Thoracic aorta (tissue), 2 donors: Measurements from ENCODE around the gene RNASE7. TPM values are rescaled to one million over a fixed set of nuclear protein-coding genes. Genes with fewer than 3 reads are reported as not detected.

Source experiments
- ATAC-seq: fragments of 150-250 bp; one replicate; pipeline ENCODE4 v1.8.0; 2017; ENCODE audit warnings: low read depth; ENCODE audit not compliant: insufficient number of reproducible peaks, low FRiP score
- DNase-seq: peaks from one replicate; pipeline ENCODE4 v3.0.0-alpha.2; 2020; ENCODE audit warnings: low spot score
- H3K27ac ChIP-seq, 2 donors: fragments of 200-600 bp; sonication (generic); 1 replicate in 1 of 2; 2 replicates in 1 of 2; pipeline ENCODE4 v1.5.1; 2016; ENCODE audit warnings: mild to moderate bottlenecking in 2 of 2, moderate library complexity in 2 of 2
- H3K27me3 ChIP-seq: fragments of 200-600 bp; sonication (generic); replicated peaks from 2 replicates; pipeline ENCODE4 v1.6.0; 2016; ENCODE audit warnings: mild to moderate bottlenecking; ENCODE audit not compliant: insufficient read depth
- H3K36me3 ChIP-seq: fragments of 200-600 bp; sonication (generic); one replicate; pipeline ENCODE4 v1.5.1; 2016
- H3K4me1 ChIP-seq, 2 donors: fragments of 200-600 bp; sonication (generic); 1 replicate in 1 of 2; 2 replicates in 1 of 2; pipeline versions ENCODE4 v1.5.1 to v1.6.0; 2016; ENCODE audit warnings: low read depth in 2 of 2, mild to moderate bottlenecking in 1 of 2; ENCODE audit not compliant: control insufficient read depth in 1 of 2
- H3K4me3 ChIP-seq: fragments of 200-600 bp; sonication (generic); 2 replicates; pipeline ENCODE4 v1.5.1; 2016; ENCODE audit warnings: mild to moderate bottlenecking
- H3K9me3 ChIP-seq: fragments of 200-600 bp; sonication (generic); 2 replicates; pipeline ENCODE4 v1.5.1; 2016
- total RNA-seq, 2 donors: library from RNA; depleted of rRNA; stranded (reverse); fragments of >200 nt; gene quantifications; one replicate each; pipeline versions ENCODE4 v1.1.0 to v1.2.3, GENCODE V29; 2016
- TF ChIP-seq, protein P1 (sequence below): fragments of 200-600 bp; sonication (generic); IDR thresholded peaks from one replicate; pipeline ENCODE4 v1.5.1; 2019; ENCODE audit warnings: antibody characterized with exemption

The RNASE7 gene
- total RNA-seq, 2 donors from 2014 or later = 0.27 TPM; not detected in 1

DNA sequence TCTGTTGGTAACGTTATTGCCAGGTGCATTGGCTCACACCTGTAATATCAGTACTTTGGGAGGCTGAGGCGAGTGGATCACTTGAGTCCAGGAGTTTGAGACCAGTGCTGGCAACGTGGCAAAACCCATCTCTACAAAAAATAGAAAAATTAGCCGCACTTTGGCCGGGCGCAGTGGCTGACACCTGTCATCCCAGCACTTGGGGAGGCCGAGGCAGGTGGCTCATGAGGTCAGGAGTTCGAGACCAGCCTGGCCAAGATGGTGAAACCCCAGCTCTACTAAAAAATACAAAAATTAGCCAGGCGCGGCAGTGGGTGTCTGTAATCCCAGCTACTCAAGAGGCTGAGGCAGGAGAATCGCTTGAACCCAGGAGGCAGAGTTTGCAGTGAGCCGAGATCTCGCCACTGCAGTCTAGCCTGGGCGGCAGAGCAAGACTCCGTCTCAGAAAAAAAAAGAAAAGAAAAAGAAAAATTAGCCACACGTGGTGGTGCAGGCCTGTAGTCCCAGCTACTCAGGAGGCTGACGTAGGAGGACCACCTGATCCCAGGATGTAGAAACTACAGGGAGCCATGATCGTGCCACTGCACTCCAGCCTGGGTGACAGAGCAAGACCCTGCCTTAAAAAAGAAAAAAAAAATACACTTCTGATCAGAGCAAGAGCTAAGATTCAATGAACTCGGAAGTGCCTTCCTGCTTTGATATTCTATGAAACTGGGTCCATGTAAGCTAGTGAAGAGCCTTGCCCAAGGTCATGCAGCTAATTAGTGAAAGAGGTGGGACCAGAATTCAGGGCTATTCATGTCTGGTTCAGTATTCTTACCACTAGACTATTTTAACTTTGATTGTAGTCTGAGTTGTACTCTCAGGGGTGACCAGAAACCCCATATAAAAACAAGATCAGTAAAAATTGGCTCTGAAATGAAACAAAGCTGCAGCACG, 11.3 kb downstream of the RNASE7 start:
- Histone ChIP-seq H3K4me3 (no peak overlapping the region), H3K9me3 (no peaks in the 10 kb centered on the region), H3K27ac (no peak overlapping the region), H3K36me3 (no peaks in the 10 kb centered on the region), H3K27me3 (no peaks in the 10 kb centered on the region), H3K4me1 (no peaks in the 10 kb centered on the region)
- ATAC-seq = no peak
- DNase-seq = no peak
- TF ChIP-seq, protein P1, sequence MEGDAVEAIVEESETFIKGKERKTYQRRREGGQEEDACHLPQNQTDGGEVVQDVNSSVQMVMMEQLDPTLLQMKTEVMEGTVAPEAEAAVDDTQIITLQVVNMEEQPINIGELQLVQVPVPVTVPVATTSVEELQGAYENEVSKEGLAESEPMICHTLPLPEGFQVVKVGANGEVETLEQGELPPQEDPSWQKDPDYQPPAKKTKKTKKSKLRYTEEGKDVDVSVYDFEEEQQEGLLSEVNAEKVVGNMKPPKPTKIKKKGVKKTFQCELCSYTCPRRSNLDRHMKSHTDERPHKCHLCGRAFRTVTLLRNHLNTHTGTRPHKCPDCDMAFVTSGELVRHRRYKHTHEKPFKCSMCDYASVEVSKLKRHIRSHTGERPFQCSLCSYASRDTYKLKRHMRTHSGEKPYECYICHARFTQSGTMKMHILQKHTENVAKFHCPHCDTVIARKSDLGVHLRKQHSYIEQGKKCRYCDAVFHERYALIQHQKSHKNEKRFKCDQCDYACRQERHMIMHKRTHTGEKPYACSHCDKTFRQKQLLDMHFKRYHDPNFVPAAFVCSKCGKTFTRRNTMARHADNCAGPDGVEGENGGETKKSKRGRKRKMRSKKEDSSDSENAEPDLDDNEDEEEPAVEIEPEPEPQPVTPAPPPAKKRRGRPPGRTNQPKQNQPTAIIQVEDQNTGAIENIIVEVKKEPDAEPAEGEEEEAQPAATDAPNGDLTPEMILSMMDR = no peak

DNA sequence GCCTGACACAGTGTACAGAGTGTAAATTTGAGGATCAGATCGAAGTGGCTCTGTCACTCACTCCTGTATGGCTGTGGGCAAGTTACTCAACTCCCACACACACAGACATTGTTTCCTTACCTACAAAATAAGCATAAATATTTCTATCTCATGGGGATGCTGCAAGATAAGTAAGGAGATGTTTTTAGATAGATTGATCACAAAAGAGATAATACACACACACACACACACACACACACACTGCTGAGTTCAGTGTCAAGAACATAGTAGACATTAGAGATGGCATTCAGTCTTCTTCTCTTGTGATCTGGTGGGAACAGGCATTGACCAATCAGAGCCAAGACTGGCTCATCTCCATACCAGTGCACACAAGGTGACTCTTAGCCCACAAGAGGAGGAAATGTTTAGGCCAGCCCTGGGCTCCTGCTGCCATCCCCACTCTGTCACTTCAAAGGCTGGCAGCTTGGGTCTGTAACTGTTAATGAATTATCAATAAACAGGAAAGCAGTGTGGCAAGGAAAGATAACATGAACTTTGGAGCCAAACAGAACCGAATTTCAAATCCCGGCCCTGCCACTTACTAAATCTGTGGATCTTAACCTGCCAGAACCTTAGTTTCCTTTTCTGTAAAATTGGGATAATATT, 12.1 kb downstream of the RNASE7 start:
- H3K27me3 ChIP-seq = no peaks in the 10 kb centered on the region
- no peaks in the 10 kb centered on the region for H3K4me1 ChIP-seq
- no peaks in the 10 kb centered on the region for H3K36me3 ChIP-seq
- DNase-seq = no peak
- H3K9me3 ChIP-seq = no peaks in the 10 kb centered on the region
- TF ChIP-seq, protein P1 = no peak
- ATAC-seq = no peak
- H3K27ac ChIP-seq = no peak overlapping the region
- no peak overlapping the region for H3K4me3 ChIP-seq

GRCh38 chr14:21054768-21055145, 12.6 kb downstream of the RNASE7 start:
- Histone ChIP-seq H3K27ac (no peak overlapping the region), H3K4me3 (no peak overlapping the region), H3K27me3 (no peaks in the 10 kb centered on the region), H3K9me3 (no peaks in the 10 kb centered on the region), H3K4me1 (no peaks in the 10 kb centered on the region), H3K36me3 (no peaks in the 10 kb centered on the region)
- TF ChIP-seq, protein P1 = no peak
- DNase-seq (no peak), ATAC-seq (no peak)

DNA sequence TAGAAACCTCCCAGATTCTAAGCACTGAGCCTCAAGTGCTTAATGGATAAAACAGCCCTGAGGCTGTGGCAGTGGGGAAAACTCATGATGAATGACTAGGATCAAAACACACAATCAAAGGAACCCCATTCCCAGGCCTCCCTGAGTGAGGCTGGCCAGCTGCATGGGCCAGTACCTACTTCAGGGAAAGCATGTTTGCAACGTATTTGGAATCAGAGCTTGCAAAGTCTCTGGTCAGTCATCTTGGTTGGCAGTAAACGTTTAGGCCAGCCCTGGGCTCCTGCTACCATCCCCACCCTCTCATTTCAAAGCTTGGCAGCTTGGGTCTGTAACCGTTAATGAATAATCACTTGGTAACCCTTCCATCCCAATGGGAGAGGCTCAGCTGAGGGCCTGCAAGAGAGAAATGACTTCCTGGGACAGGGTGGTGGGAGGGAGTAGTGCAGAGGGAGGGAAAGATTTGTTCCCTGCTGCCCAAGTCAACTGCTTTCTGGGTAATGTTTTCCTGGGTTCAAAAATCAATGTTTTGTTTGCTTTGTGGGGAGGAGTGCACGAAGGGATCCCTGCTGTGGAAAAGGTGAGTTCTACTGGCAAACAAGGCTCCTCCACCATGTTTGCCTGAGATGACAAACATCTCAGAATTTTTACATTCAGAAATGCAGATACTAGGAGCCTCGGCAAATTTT, 13.4 kb downstream of the RNASE7 start:
- DNase-seq (no peak), ATAC-seq (no peak)
- H3K27me3 ChIP-seq = no peaks in the 10 kb centered on the region
- no peaks in the 10 kb centered on the region for H3K9me3 ChIP-seq
- no peak overlapping the region for H3K27ac ChIP-seq
- H3K4me1 ChIP-seq = no peaks in the 10 kb centered on the region
- H3K36me3 ChIP-seq = no peaks in the 10 kb centered on the region
- H3K4me3 ChIP-seq = no peak overlapping the region
- TF ChIP-seq, protein P1 = no peak
